ENCODE data around the gene SMIM12. TPM values are rescaled to one million over a fixed set of nuclear protein-coding genes. Genes with fewer than 3 reads are reported as not detected.

The SMIM12 gene
- polyA plus RNA-seq, 1 donor from 2014 or later = 42.6 TPM

GRCh38 chr1:34906222-34906621 is 46.7 kb upstream of the SMIM12 start:
- H3K79me2 ChIP-seq (replicated peaks; ENCODE audit: insufficient read depth, low read length) = no peaks in the 10 kb centered on the region
- H3K36me3 ChIP-seq (ENCODE audit: insufficient read depth, low read length) = no peaks in the 10 kb centered on the region

GRCh38 chr1:34905098-34905459 is 45.5 kb upstream of the SMIM12 start:
- H3F3A ChIP-seq (ENCODE audit: insufficient read depth, low read length, poor library complexity, severe bottlenecking) = no peaks in the 10 kb centered on the region
- no peaks in the 10 kb centered on the region for H4K20me1 ChIP-seq (ENCODE audit: insufficient read depth)
- no peak overlapping the region for H3K4me3 ChIP-seq (ENCODE audit: low read length)
- TF ChIP-seq REST (IDR thresholded peaks at IDR 0.05; ENCODE audit: borderline replicate concordance) (no peak), EZH2 (IDR thresholded peaks at IDR 0.05; ENCODE audit: borderline replicate concordance, insufficient read depth, low read length, poor library complexity, severe bottlenecking) (no peak), POLR2AphosphoS5 (IDR thresholded peaks at IDR 0.05) (no peak), EP300 (conservative IDR thresholded peaks at IDR 0.05; ENCODE audit: poor library complexity, severe bottlenecking) (no peak), SMC3 (conservative IDR thresholded peaks at IDR 0.05; ENCODE audit: poor library complexity) (no peak), RAD21 (conservative IDR thresholded peaks at IDR 0.05) (no peak), TAF1 (IDR thresholded peaks at IDR 0.05; ENCODE audit: low read depth) (no peak), CTCF (IDR thresholded peaks at IDR 0.05; ENCODE audit: poor library complexity, severe bottlenecking) (no peak), MXI1 (conservative IDR thresholded peaks at IDR 0.05; ENCODE audit: poor library complexity, severe bottlenecking) (no peak)
- H3K27ac ChIP-seq (ENCODE audit: low read length) = no peak overlapping the region
- H3K9ac ChIP-seq (ENCODE audit: low read length) = no peak overlapping the region
- no peaks in the 10 kb centered on the region for H3K9me3 ChIP-seq (ENCODE audit: low read length)
- no peaks in the 10 kb centered on the region for H3K9me2 ChIP-seq (ENCODE audit: insufficient read depth, low read length)
- no peak overlapping the region for H3K4me2 ChIP-seq (ENCODE audit: low read length)
- H2AFZ ChIP-seq (ENCODE audit: low read depth, low read length) = no peak overlapping the region
- H3K36me3 ChIP-seq (ENCODE audit: insufficient read depth, low read length) = no peaks in the 10 kb centered on the region
- no peaks in the 10 kb centered on the region for H3K79me2 ChIP-seq (replicated peaks; ENCODE audit: insufficient read depth, low read length)
- no peaks in the 10 kb centered on the region for H3K27me3 ChIP-seq (ENCODE audit: insufficient read depth, low read depth, low read length)

More at GRCh38 chr1:34906222-34906621, 46.7 kb upstream of the SMIM12 start:
- Histone ChIP-seq H3K9me2 (ENCODE audit: insufficient read depth, low read length) (no peaks in the 10 kb centered on the region), H3K27me3 (ENCODE audit: insufficient read depth, low read depth, low read length) (no peaks in the 10 kb centered on the region), H3K27ac (ENCODE audit: low read length) (no peak overlapping the region), H3K4me2 (ENCODE audit: low read length) (no peak overlapping the region), H3F3A (ENCODE audit: insufficient read depth, low read length, poor library complexity, severe bottlenecking) (no peaks in the 10 kb centered on the region), H2AFZ (ENCODE audit: low read depth, low read length) (no peak overlapping the region), H3K9ac (ENCODE audit: low read length) (no peak overlapping the region), H3K4me3 (ENCODE audit: low read length) (no peak overlapping the region), H4K20me1 (ENCODE audit: insufficient read depth) (no peaks in the 10 kb centered on the region), H3K9me3 (ENCODE audit: low read length) (no peaks in the 10 kb centered on the region)
- no peak for TF ChIP-seq RAD21 (conservative IDR thresholded peaks at IDR 0.05)
- no peak for TF ChIP-seq REST (IDR thresholded peaks at IDR 0.05; ENCODE audit: borderline replicate concordance)

Measured in neural cell (in vitro differentiated cells).